Left ventricle myocardium inferior (tissue), 1 donor: ENCODE measurements around the gene PDCD6IP. TPM values are rescaled to one million over a fixed set of nuclear protein-coding genes. Genes with fewer than 3 reads are reported as not detected.

Source experiments
- DNase-seq: peaks from one replicate; pipeline ENCODE4 v3.0.0-alpha.2; 2020
- H3K27ac ChIP-seq: fragments of 200-600 bp; replicated peaks from 2 replicates; pipeline ENCODE4 v1.8.0; 2021
- H3K27me3 ChIP-seq: fragments of 200-600 bp; 2 replicates; pipeline ENCODE4 v1.8.0; 2021; ENCODE audit warnings: low read depth
- H3K36me3 ChIP-seq: fragments of 200-600 bp; 2 replicates; pipeline ENCODE4 v1.8.0; 2021
- H3K4me1 ChIP-seq: fragments of 200-600 bp; 2 replicates; pipeline ENCODE4 v1.8.0; 2021
- H3K4me3 ChIP-seq: fragments of 200-600 bp; 2 replicates; pipeline ENCODE4 v1.8.0; 2021; ENCODE audit warnings: mild to moderate bottlenecking, moderate library complexity
- H3K9me3 ChIP-seq: fragments of 200-600 bp; replicated peaks from 2 replicates; pipeline ENCODE4 v1.8.0; 2021
- intact Hi-C: fragments of 100-400 bp; cut with micrococcal nuclease; formaldehyde crosslinking; loops from one replicate; pipeline ENCODE4 v1.11.0; 2022
- total RNA-seq: library from RNA; stranded (reverse); fragmentation: NEBNext Ultra II Directional; extraction: Animal tissue kit (Norgen Biotek cat#: 25700); gene quantifications from one replicate; pipeline ENCODE4 v1.2.1, GENCODE V29; 2021
- TF ChIP-seq, protein P1 (sequence below): fragments of 200-600 bp; IDR thresholded peaks from 2 replicates; pipeline ENCODE4 v1.8.0; 2021; ENCODE audit warnings: antibody characterized with exemption, mild to moderate bottlenecking, borderline replicate concordance
- donor health status: DM: no; HTN: yes; CAD: no; lungs with severe emphysema.

PDCD6IP gene
- total RNA-seq, 1 donor from 2014 or later: 129 TPM

GRCh38 chr3:33808559-33808958, 10.1 kb downstream of the PDCD6IP start:
- Histone ChIP-seq H3K4me1 (peaks cover 82% of the 10 kb centered on the region), H3K36me3 (peaks cover 9% of the 10 kb centered on the region), H3K4me3 (no peak overlapping the region), H3K9me3 (peaks cover 4% of the 10 kb centered on the region), H3K27ac (no peak overlapping the region), H3K27me3 (no peaks in the 10 kb centered on the region)
- intact Hi-C loops: no loop called here
- TF ChIP-seq, protein P1, sequence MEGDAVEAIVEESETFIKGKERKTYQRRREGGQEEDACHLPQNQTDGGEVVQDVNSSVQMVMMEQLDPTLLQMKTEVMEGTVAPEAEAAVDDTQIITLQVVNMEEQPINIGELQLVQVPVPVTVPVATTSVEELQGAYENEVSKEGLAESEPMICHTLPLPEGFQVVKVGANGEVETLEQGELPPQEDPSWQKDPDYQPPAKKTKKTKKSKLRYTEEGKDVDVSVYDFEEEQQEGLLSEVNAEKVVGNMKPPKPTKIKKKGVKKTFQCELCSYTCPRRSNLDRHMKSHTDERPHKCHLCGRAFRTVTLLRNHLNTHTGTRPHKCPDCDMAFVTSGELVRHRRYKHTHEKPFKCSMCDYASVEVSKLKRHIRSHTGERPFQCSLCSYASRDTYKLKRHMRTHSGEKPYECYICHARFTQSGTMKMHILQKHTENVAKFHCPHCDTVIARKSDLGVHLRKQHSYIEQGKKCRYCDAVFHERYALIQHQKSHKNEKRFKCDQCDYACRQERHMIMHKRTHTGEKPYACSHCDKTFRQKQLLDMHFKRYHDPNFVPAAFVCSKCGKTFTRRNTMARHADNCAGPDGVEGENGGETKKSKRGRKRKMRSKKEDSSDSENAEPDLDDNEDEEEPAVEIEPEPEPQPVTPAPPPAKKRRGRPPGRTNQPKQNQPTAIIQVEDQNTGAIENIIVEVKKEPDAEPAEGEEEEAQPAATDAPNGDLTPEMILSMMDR: no peak
- DNase-seq: no peak

DNA sequence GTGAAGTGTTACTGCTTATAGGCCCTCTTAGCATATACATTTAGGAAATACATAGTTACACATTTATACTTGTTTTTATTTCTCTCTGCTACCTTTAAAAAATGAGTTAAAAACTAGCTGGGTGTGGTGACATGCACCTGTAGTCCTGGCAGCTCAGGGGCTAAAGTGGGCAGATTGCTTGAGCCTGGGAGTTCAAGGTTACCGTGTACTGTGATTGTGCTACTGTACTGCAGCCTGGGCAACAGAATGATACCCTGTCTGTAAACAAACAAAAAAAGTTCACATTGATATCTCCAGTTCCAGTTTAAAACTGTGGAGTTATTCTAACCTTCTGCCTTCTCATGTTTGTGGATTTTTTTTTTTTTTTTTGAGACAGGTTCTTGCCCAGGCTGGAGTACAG, 12.1 kb downstream of the PDCD6IP start:
- Histone ChIP-seq H3K9me3 (no peaks in the 10 kb centered on the region), H3K4me1 (peaks cover 67% of the 10 kb centered on the region), H3K27me3 (no peaks in the 10 kb centered on the region), H3K27ac (peak overlapping the region; percentile 54), H3K4me3 (no peak overlapping the region), H3K36me3 (peaks cover 12% of the 10 kb centered on the region)
- intact Hi-C loops: no loop called here
- TF ChIP-seq, protein P1: no peak
- no peak for DNase-seq

GRCh38 chr3:33821989-33822388, 23.6 kb downstream of the PDCD6IP start:
- Histone ChIP-seq H3K36me3 (peaks cover 63% of the 10 kb centered on the region), H3K4me3 (no peak overlapping the region), H3K27me3 (no peaks in the 10 kb centered on the region), H3K27ac (no peak overlapping the region), H3K4me1 (peaks cover 26% of the 10 kb centered on the region), H3K9me3 (no peaks in the 10 kb centered on the region)
- no peak for DNase-seq
- TF ChIP-seq, protein P1: no peak
- intact Hi-C loops: no loop called here

GRCh38 chr3:33823821-33824220, 25.4 kb downstream of the PDCD6IP start:
- intact Hi-C loops: no loop called here
- DNase-seq: no peak
- TF ChIP-seq, protein P1: no peak

GRCh38 chr3:33825111-33825510, 26.7 kb downstream of the PDCD6IP start:
- H3K9me3 ChIP-seq: no peaks in the 10 kb centered on the region
- H3K27ac ChIP-seq: no peak overlapping the region
- intact Hi-C loops: no loop called here
- no peak overlapping the region for H3K4me3 ChIP-seq
- no peak for DNase-seq
- peaks cover 26% of the 10 kb centered on the region for H3K4me1 ChIP-seq
- TF ChIP-seq, protein P1: no peak
- peaks cover 76% of the 10 kb centered on the region for H3K36me3 ChIP-seq
- no peaks in the 10 kb centered on the region for H3K27me3 ChIP-seq

More at GRCh38 chr3:33823821-33824220, 25.4 kb downstream of the PDCD6IP start:
- H3K36me3 ChIP-seq: peaks cover 70% of the 10 kb centered on the region
- H3K27ac ChIP-seq: no peak overlapping the region
- H3K4me3 ChIP-seq: no peak overlapping the region
- H3K27me3 ChIP-seq: no peaks in the 10 kb centered on the region
- H3K9me3 ChIP-seq: no peaks in the 10 kb centered on the region
- peaks cover 26% of the 10 kb centered on the region for H3K4me1 ChIP-seq

- DNase-seq: no peak
- Histone ChIP-seq H3K27me3 (no peaks in the 10 kb centered on the region), H3K36me3 (peaks cover 83% of the 10 kb centered on the region), H3K4me1 (peaks cover 26% of the 10 kb centered on the region), H3K4me3 (no peak overlapping the region), H3K9me3 (no peaks in the 10 kb centered on the region), H3K27ac (no peak overlapping the region)
- TF ChIP-seq, protein P1: no peak
- intact Hi-C loops: no loop called here
Measured at GRCh38 chr3:33826206-33826605, 27.8 kb downstream of the PDCD6IP start.
